K562 (cell line): Measurements from ENCODE around the gene KCNK1. TPM values are rescaled to one million over a fixed set of nuclear protein-coding genes. Genes with fewer than 3 reads are reported as not detected.

ENCODE experiments used
- ADNP ChIP-seq: fragments of 200-800 bp; sonication (Bioruptor generic); IDR thresholded peaks from 2 replicates; pipeline ENCODE4 v1.6.1; 2016; ENCODE audit warnings: missing genetic modification characterization, missing compliant biosample characterization
- CEBPZ ChIP-seq: fragments of 150-350 bp; IDR thresholded peaks from 2 replicates; pipeline ENCODE4 v1.6.1; 2014; ENCODE audit warnings: low read depth, mild to moderate bottlenecking, low read length, borderline replicate concordance
- ELK3 ChIP-seq: fragments of 450-650 bp; formaldehyde crosslinking; IDR thresholded peaks from 2 replicates; pipeline ENCODE4 v1.4.0; 2020; ENCODE audit warnings: mild to moderate bottlenecking
- HOMEZ ChIP-seq: fragments of 250-450 bp; sonication (Bioruptor Pico); IDR thresholded peaks from 2 replicates; pipeline ENCODE4 v1.4.0; 2020; ENCODE audit warnings: mild to moderate bottlenecking, moderate library complexity
- MEF2A ChIP-seq: IDR thresholded peaks from 2 replicates; pipeline ENCODE4 v1.6.1; 2011; ENCODE audit warnings: low read depth, mild to moderate bottlenecking, low read length, moderate library complexity; ENCODE audit not compliant: control insufficient read depth
- NR0B1 ChIP-seq: fragments of 450-650 bp; IDR thresholded peaks from one replicate; pipeline ENCODE4 v1.6.1; 2018; ENCODE audit warnings: mild to moderate bottlenecking, moderate library complexity; ENCODE audit not compliant: partially characterized antibody
- PHB2 ChIP-seq: fragments of 450-650 bp; IDR thresholded peaks from 2 replicates; pipeline ENCODE4 v1.6.1; 2017; ENCODE audit warnings: low read depth
- TARDBP ChIP-seq: fragments of 450-650 bp; IDR thresholded peaks from 2 replicates; pipeline ENCODE4 v1.6.1; 2016
- USF2 ChIP-seq: sonication (generic); formaldehyde crosslinking; IDR thresholded peaks from 2 replicates; pipeline ENCODE4 v1.5.0; 2020; ENCODE audit warnings: missing genetic modification reagents
- ZEB2 ChIP-seq: fragments of 450-650 bp; IDR thresholded peaks from 2 replicates; pipeline ENCODE4 v1.6.1; 2016
- ZKSCAN8 ChIP-seq: fragments of 200-800 bp; sonication (Bioruptor generic); IDR thresholded peaks from 2 replicates; pipeline ENCODE4 v1.6.1; 2016; ENCODE audit warnings: missing genetic modification characterization, missing compliant biosample characterization
- ZNF274 ChIP-seq: IDR thresholded peaks from 2 replicates; pipeline ENCODE4 v1.6.1; 2011; ENCODE audit warnings: low read depth, mild to moderate bottlenecking, low read length, moderate library complexity, borderline replicate concordance
- ZNF395 ChIP-seq: fragments of 200-800 bp; sonication (Bioruptor generic); IDR thresholded peaks from 2 replicates; pipeline ENCODE4 v1.6.1; 2017; ENCODE audit warnings: missing genetic modification characterization, missing compliant biosample characterization
- ZNF639 ChIP-seq, 2 experiments: fragments of 200-800 bp in 1 of 2; sonication (Bioruptor generic) in 1 of 2; sonication (generic) in 1 of 2; formaldehyde crosslinking in 1 of 2; IDR thresholded peaks in 1 of 2; conservative IDR thresholded peaks in 1 of 2; 2 replicates each; pipeline versions ENCODE4 v1.5.0 to v1.6.1; 2016 to 2020; ENCODE audit warnings: missing compliant biosample characterization in 1 of 2, missing genetic modification characterization in 1 of 2, missing genetic modification reagents in 1 of 2
- ZNF764 ChIP-seq: fragments of 250-450 bp; sonication (Bioruptor Pico); IDR thresholded peaks from 2 replicates; pipeline ENCODE4 v1.4.0; 2020; ENCODE audit warnings: low read depth, mild to moderate bottlenecking, moderate library complexity
- polyA plus RNA-seq, 8 experiments: library from polyadenylated mRNA; depleted of rRNA in 4 of 8; stranded (reverse) in 5 of 8; unstranded in 3 of 8; fragments of >200 nt; fragmentation: Nextera tagmentation in 2 of 8; fragmentation: Illumina TruSeq in 1 of 8; extraction: Ambion mirVana in 2 of 8; extraction: Trizol in 1 of 8; gene quantifications; 2 replicates each; pipeline versions ENCODE4 v1.2.1 to v1.2.3, GENCODE V29; 2011 to 2014; ENCODE audit warnings: inconsistent platforms in 1 of 8, missing spikeins in 1 of 8
- total RNA-seq, 7 experiments: library from RNA; depleted of rRNA in 6 of 7; stranded (reverse); fragments of >200 nt in 6 of 7; fragmentation: Illumina TruSeq in 2 of 7; extraction: Trizol in 2 of 7; gene quantifications; 2 replicates each; pipeline versions ENCODE4 v1.2.1 to v1.2.3, GENCODE V29; 2011 to 2021; ENCODE audit warnings: low replicate concordance in 1 of 7

Gene KCNK1
- total and polyA plus RNA-seq, 9 of the 15 experiments (the other 6 are each of a cell fraction or from before 2014, with no cell fraction given) = 3.1 to 22.7 (median 6.0) TPM

GRCh38 chr1:233668146-233668724 is 54.3 kb downstream of the KCNK1 start (continued):
- TF ChIP-seq ZEB2 (no peak), ELK3 (CRISPR knock-in tag) (no peak), MEF2A (no peak), HOMEZ (no peak), ZNF639 (CRISPR knock-in tag; conservative IDR thresholded peaks at IDR 0.05 in 1 of 2, IDR thresholded peaks at IDR 0.05 in 1 of 2) (no peak), USF2 (CRISPR knock-in tag) (no peak), ZNF764 (CRISPR knock-in tag) (no peak), CEBPZ (no peak), NR0B1 (no peak), ADNP (tag) (peak; percentile 82; the same call in 1 of the 2 replicates), ZKSCAN8 (CRISPR knock-in tag) (peak; percentile 84), ZNF274 (0 out of 2 replicates have a peak, but pooled peaks have one; percentile 23), PHB2 (no peak), ZNF395 (CRISPR knock-in tag) (peak; percentile 51; the same call in 1 of the 2 replicates), TARDBP (no peak)
